Measurements from ENCODE around the gene SECISBP2L. TPM values are rescaled to one million over a fixed set of nuclear protein-coding genes. Genes with fewer than 3 reads are reported as not detected.

Gene SECISBP2L
- total and polyA plus RNA-seq, 10 of the 15 experiments (the other 5 are each of a cell fraction or from before 2014, with no cell fraction given): 1.4 to 24.2 (median 10.4) TPM

GRCh38 chr15:49026700-49027099 lies 19.5 kb downstream of the SECISBP2L start:
- ChIA-PET POLR2A (no interaction called here), SMC1A (ENCODE audit: uncharacterized antibody, unreplicated experiment) (no interaction called here), RAD21 (ENCODE audit: unreplicated experiment) (no interaction called here), CTCF (no interaction called here)
- H3K9ac ChIP-seq (ENCODE audit: control insufficient read depth, insufficient read depth, low read length): no peak overlapping the region
- no peak overlapping the region for H3K27ac ChIP-seq (ENCODE audit: control insufficient read depth, insufficient read depth)
- H4K20me1 ChIP-seq (ENCODE audit: control insufficient read depth, insufficient read depth): no peaks in the 10 kb centered on the region
- DNase-seq (ENCODE audit: low read depth, low spot score) (no peak), ATAC-seq (peak; percentile 56), FAIRE-seq (no peak)
- intact Hi-C loops (cut with micrococcal nuclease; ENCODE audit: unreplicated experiment): no loop called here
- peaks cover 12% of the 10 kb centered on the region; the same call in 1 of the 2 replicates for H3K4me1 ChIP-seq (ENCODE audit: control insufficient read depth, insufficient read depth, low read length)
- H3K27me3 ChIP-seq (replicated peaks in 1 of 2; ENCODE audit: control insufficient read depth in 2 of 2, insufficient read depth in 2 of 2, low read length in 1 of 2): no peaks in the 10 kb centered on the region
- no TSS peak for BruUV-seq (replicated peaks)
- no peaks in the 10 kb centered on the region; the same call in 1 of the 2 replicates for H3K79me2 ChIP-seq (ENCODE audit: control insufficient read depth, insufficient read depth, low read length)
- peaks cover 0 to 8% of the 10 kb centered on the region in 2 experiments; a peak in 1 of 4 replicates for H3K36me3 ChIP-seq (ENCODE audit: control insufficient read depth in 2 of 2, insufficient read depth in 2 of 2, low read length in 1 of 2)
- H3K9me3 ChIP-seq (replicated peaks; ENCODE audit: control insufficient read depth, insufficient read depth, low read length): no peaks in the 10 kb centered on the region
- WGBS (ENCODE audit: insufficient coverage, insufficient replicate concordance, low lambda C conversion rate, missing lambda C conversion rate): 48% methylated on average over 1 of the region's 1 CpG
- H2AFZ ChIP-seq (ENCODE audit: control insufficient read depth, low read depth, low read length): no peak overlapping the region
- in situ Hi-C loops (cut with MboI): no loop called here
- no peak overlapping the region for H3K4me2 ChIP-seq (ENCODE audit: control insufficient read depth, insufficient read depth)
- H3K4me3 ChIP-seq: no peak overlapping the region
- no peak for TF ChIP-seq NR2C2 (IDR thresholded peaks at IDR 0.05; ENCODE audit: borderline replicate concordance, control insufficient read depth, insufficient read length, low read depth)
- no peak for TF ChIP-seq ZBED1 (IDR thresholded peaks at IDR 0.05; ENCODE audit: borderline replicate concordance)
- TF ChIP-seq TBL1XR1 (IDR thresholded peaks at IDR 0.05; ENCODE audit: low read depth, low read length): no peak
- no peak for TF ChIP-seq PKNOX1 (IDR thresholded peaks at IDR 0.05)
- TF ChIP-seq ZNF24 (IDR thresholded peaks at IDR 0.05): no peak
- TF ChIP-seq CHD1 (IDR thresholded peaks at IDR 0.05; ENCODE audit: low read depth, low read length): no peak
- no peak for TF ChIP-seq ZBTB11 (CRISPR knock-in tag; IDR thresholded peaks at IDR 0.05)
- no peak for TF ChIP-seq EP300 (IDR thresholded peaks at IDR 0.05; ENCODE audit: borderline replicate concordance in 1 of 2, control insufficient read depth in 1 of 2, low read depth in 2 of 2, low read length in 2 of 2)
- no peak for TF ChIP-seq SMC3 (IDR thresholded peaks at IDR 0.05; ENCODE audit: borderline replicate concordance, low read length)
- TF ChIP-seq PRDM15 (CRISPR knock-in tag; IDR thresholded peaks at IDR 0.05): no peak
- TF ChIP-seq SUZ12 (IDR thresholded peaks at IDR 0.05; ENCODE audit: unreplicated experiment): no peak
- no peak for TF ChIP-seq PAX8 (IDR thresholded peaks at IDR 0.05)
- TF ChIP-seq NFYB (IDR thresholded peaks at IDR 0.05; ENCODE audit: insufficient read depth, low read depth, low read length): no peak
- no peak for TF ChIP-seq IKZF1 (conservative IDR thresholded peaks at IDR 0.05)
- no peak for TF ChIP-seq JUND (IDR thresholded peaks at IDR 0.05; ENCODE audit: low read depth, low read length)
- no peak for TF ChIP-seq SUPT20H (IDR thresholded peaks at IDR 0.05; ENCODE audit: borderline replicate concordance, control insufficient read depth, low read depth, low read length)
- TF ChIP-seq RELA (IDR thresholded peaks at IDR 0.05; ENCODE audit: borderline replicate concordance, partially characterized antibody): no peak
- TF ChIP-seq NR2C1 (IDR thresholded peaks at IDR 0.05): no peak

Data from GM12878 (cell line).